H1 (cell line): ENCODE data around the gene TRMT6. TPM values are rescaled to one million over a fixed set of nuclear protein-coding genes. Genes with fewer than 3 reads are reported as not detected.

Experiments used
- CTBP2 ChIP-seq: IDR thresholded peaks from 2 replicates; pipeline ENCODE4 v1.7.0; 2011; ENCODE audit warnings: borderline replicate concordance, mild to moderate bottlenecking, moderate library complexity, mixed read lengths, low read length; ENCODE audit not compliant: insufficient read depth, insufficient read length
- polyA plus RNA-seq, 7 experiments: library from polyadenylated mRNA; depleted of rRNA in 3 of 7; stranded (reverse) in 5 of 7; unstranded in 2 of 7; fragments of >200 nt in 5 of 7; fragments of 200-250 nt in 2 of 7; gene quantifications; 1 replicate in 5 of 7; 2 replicates in 1 of 7; 4 replicates in 1 of 7; pipeline versions ENCODE4 v1.2.1 to v1.2.3, GENCODE V29; 2011 to 2013; ENCODE audit warnings: missing spikeins in 2 of 7, mixed read lengths in 2 of 7
- total RNA-seq: library from RNA; stranded (reverse); fragmentation: NEBNext Ultra II Directional; extraction: Animal tissue kit (Norgen Biotek cat#: 25700); gene quantifications from 2 replicates; pipeline ENCODE4 v1.2.1, GENCODE V29; 2021

TRMT6 gene
- total and polyA plus RNA-seq, 2 of the 8 experiments (the other 6 are each of a cell fraction or from before 2014, with no cell fraction given) = 6.9 to 23.3 TPM

GRCh38 chr20:5893052-5893451 is 57.3 kb downstream of the TRMT6 start (continued):
- no peak for TF ChIP-seq CTBP2
